ENCODE results near the gene ELFN1.
A peak's percentile ranks its signal among the peaks of the same experiment; 100 is the strongest.

The ELFN1 gene

GRCh38 chr7:1677206-1678080, 7.4 kb downstream of the ELFN1 start:
- no peak for DNase-seq

GRCh38 chr7:1678081-1678543, 8.0 kb downstream of the ELFN1 start:
- no peak for DNase-seq

GRCh38 chr7:1678571-1679325, 8.7 kb downstream of the ELFN1 start:
- DNase-seq: no peak

GRCh38 chr7:1679326-1679965, 9.4 kb downstream of the ELFN1 start:
- DNase-seq: no peak

- no peak for DNase-seq
These were observed 10.1 kb downstream of the ELFN1 start for GRCh38 chr7:1679966-1680730.

DNA sequence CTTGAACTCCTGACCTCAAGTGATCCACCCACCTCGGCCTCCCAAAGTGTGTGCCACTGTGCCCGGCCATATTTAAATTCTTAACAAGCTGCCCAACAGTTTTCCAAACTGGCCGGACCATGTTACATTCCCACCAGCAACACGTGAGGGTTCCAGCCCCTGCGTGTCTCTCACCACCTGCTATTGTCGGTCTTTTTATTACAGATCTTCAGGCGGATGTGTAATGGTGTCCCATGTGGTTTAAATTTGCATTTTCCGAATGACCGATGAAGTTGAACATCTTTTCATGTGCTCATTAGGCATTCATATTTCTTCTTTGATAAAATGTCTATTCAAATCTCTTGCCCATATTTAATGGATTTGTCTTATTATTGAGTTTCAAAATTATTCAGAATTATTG, 11.5 kb downstream of the ELFN1 start:
- no peak for DNase-seq

DNA sequence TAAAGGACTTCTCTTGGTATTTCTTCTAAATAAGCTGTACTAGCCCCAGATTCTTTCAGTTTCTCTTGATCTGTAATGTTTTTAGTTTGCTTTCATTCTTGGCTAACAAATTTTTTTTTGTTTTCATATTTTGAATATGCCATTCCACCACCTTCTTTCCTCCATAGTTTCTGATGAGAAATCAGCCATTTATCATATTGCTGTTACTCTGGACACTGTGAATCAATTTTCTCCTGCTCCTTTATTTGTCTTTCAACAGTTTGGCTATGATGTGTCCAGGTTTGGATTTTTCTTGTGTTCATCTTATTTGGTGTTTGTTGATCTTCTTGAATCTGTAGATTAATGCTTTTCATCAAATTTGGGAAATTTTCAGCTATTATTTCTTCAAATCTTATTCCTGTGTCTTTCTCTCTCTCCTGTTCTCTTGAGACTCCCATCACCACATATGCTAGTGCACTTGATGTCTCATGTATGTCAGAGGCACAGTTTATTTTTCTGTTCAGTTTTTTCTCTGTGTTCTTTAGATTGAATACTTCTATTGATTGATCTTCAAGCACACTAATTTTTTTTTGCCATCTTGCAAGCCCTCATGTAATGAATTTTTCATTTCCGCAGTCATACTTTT, 15.0 kb downstream of the ELFN1 start:
- no peak for DNase-seq

GRCh38 chr7:1688542-1688941, 18.5 kb downstream of the ELFN1 start:
- DNase-seq: no peak

GRCh38 chr7:1689311-1689710, 19.2 kb downstream of the ELFN1 start:
- no peak for DNase-seq

- DNase-seq: no peak
These were observed 20.4 kb downstream of the ELFN1 start for GRCh38 chr7:1690359-1690958.

DNA sequence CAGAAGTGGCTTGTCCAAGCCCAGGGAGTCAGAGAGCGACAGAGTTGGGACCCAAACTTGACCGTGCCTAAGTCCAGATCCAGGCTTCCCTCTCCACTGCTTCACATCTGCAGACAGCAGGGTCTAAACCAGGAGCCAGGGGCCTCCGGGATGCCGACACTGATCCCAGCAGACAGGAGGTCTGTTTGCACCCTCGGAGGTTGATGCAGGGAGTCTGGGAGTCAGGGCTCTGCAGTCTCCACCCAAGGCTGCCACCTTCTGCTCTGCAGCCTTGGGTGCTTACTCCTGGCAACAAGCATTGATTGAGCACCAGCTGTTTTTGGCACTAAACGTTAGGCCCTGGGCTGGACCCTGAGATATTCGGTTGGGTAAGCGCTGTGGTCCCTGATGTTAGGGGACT, 21.0 kb downstream of the ELFN1 start:
- no peak for DNase-seq

DNA sequence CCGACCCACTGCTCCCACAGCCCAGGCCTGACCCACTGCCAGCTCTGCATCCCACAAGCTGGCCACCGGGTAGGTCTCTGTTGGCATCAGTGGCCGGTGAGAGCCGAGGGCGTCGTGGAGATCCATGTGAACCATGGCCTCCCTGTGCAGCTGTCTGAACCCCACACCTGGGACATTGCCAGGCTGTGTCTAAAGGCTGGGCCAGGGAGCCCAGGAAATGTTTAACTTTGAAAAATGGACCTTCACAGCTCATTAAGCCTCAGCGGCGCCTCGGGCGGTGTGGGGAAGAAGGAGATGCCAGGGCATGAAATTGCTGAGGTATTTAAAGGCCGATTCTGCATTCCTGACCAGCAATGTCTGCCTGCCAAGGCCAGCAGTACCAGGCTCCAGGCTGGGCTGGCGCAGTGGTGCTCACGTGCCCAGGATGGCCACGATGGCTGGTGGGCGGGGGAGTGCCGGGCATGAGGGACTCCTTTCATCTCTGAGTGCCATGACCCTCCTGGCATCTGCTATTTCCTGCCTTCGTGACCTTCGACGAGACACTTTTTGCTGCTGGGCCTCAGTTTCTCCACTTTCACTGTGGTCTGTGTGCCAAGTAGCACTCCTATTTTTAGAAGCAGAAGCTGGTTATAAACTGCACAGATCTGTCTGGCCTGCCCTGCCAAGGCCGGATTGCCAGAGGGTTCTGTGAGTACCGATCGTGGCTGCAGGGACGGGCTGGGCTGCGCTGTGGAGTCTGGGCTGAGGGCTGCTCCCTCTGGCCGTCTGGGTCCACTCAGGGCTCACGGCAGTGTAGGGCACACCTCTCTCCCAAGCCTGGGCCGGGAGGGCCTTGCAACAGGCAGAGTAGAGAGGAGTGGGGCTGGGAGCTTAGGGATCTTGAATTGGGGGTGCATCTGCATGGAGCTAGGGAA, 21.8 kb downstream of the ELFN1 start:
- DNase-seq: peak in 1 of 2 experiments; percentile 23

- DNase-seq: no peak
These were observed 22.7 kb downstream of the ELFN1 start for GRCh38 chr7:1692515-1693418.

DNA sequence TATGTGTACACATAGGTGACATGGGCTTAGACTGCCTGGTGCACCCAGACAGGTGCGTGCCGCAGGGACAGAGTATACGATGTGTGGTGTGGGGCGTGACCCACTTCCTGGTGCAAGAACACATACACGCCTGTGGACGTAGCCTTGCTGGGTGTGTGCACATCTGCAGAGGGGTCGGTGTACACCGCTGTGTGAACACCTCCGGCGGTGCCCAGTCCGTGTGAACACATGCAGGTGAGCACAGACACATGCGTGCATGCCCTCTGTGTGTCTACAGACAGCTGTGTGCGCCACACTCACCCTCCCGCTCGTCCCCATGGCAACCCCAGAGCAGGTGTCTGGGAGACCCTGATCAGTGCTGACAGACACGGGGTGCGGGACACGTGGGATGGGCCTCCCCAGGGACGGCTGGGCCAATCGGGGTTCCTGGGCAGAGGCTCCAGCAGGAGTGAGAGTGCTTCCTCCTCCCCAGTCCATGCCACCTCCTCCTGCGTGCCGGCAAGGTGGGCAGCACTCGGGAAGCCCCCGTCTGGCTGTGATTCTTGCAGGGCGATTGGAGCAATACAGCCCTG, 23.4 kb downstream of the ELFN1 start:
- DNase-seq: no peak

DNA sequence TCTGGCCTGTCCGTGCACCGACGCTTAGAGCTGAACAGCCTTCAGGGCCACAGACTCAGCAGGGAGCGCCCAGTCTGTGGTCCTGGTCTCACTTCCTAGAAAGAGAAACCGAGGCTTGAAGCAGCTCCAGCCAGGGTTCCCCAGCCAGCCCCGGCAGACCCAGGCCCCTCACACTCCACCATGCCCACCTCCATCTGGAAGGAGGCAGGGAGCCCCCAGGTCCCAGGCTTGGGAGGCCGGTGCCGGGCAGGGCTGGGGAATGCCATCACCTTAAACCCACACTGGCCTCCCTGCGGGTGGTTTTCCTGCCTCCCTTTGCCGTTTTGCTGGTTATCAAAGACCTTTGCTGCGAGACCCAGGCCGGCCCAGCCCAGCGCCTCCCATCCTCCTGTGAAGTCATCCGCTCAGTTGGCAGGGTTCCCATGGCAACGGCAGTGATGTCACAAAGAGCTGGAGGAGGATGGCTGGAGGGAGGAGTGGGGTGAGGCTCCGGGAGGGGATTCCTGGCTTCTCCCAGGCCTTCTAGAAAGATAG, 24.0 kb downstream of the ELFN1 start:
- no peak for DNase-seq

DNA sequence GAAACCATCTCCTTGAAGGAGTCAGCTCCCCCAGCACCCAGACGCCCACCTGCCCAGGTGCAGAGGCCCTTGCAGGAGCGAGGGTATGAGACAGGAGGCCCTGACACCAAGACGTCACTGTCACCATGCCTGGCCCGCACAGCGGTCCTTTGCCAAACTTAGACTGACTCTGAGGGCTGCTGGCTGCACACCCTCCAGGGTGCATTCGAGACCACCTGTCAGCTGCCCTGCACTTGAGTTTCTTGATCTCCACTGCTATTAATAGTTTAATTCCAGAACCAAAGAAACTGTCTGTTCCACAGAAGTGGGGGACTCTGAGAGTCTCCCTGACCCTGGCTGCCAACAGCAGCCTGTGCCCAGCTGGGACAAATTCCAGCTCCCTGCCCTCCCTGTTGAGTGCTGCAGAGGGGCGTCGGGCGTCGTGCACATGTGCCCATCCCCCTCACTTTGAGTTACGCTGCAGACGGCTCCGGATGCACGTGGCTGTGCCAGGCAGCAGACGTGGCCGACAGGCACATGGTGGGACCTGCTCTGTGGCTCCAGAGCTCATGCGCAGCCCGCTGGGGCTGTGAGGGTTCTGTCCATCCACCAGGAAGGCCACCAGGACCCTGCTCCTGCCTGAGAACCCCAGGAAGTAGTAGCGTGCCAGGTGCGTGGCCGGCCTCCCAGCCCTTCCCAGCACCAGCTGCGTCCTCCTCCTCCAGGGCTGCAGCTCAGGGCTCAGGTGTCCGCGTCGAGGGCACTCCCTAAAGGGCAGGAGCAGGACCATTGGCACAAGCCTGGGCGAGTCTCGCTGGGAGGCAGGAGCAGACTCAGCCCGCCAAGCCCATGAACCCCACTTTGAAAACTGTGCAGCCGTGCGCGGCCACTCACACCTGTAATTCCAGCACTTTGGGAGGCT, 24.8 kb downstream of the ELFN1 start:
- no peak for DNase-seq

DNA sequence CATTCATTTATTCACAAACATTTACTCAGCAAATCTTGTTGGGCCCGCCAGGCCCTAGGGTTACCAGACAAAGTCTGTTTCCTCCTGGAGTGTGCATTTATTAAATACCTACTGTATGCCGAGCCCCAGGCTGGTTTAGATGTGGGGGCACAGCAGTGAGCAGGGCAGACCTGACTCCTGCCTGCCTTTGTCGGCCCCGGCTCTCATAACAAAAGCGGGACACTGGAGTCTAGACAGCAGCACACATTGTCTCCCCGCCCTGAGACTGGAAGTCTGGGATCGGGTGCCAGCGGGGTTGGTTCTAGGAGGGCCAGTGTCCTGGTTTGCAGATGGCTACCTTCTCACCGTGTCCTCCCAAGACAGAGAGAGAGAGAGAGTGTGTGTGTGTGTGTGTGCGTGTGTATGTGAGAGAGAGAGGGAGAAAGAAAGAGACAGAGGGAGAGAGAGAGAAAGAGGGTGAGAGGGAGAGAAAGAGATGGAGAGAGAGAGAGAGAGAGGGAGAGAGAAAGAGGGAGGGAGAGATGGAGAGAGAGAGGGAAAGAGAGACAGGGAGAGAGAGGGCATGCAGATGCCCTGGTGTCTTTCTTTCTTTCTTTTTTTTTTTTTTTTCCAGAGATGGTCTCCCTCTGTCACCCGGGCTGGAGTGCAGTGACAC, 25.9 kb downstream of the ELFN1 start:
- DNase-seq: no peak
